Neutrophil (primary cell): ENCODE measurements around the gene TPD52L2.
"Not testable (repeated sequence)": the region's sequence is repeated elsewhere in the genome, so short reads cannot be mapped to it uniquely, and the experiment has no call there.

Experiments used
- H3K27ac ChIP-seq: fragments of 200-600 bp; sonication (generic); 2 replicates; pipeline ENCODE4 v1.5.1; 2016; ENCODE audit warnings: mild to moderate bottlenecking, moderate library complexity
- H3K27me3 ChIP-seq: fragments of 200-600 bp; sonication (generic); 2 replicates; pipeline ENCODE4 v1.6.0; 2016; ENCODE audit warnings: mild to moderate bottlenecking
- H3K36me3 ChIP-seq: fragments of 200-600 bp; sonication (generic); 2 replicates; pipeline ENCODE4 v1.5.1; 2017
- H3K4me1 ChIP-seq, 2 experiments: fragments of 200-600 bp in 1 of 2; sonication (generic) in 1 of 2; 1 replicate in 1 of 2; 2 replicates in 1 of 2; pipeline versions ENCODE4 v1.5.1 to v1.6.1; 2013 to 2016; ENCODE audit warnings: low read depth in 1 of 2, low read length in 1 of 2, mild to moderate bottlenecking in 1 of 2, moderate library complexity in 1 of 2; ENCODE audit not compliant: control insufficient read depth in 1 of 2, insufficient read depth in 1 of 2
- H3K4me3 ChIP-seq, 2 experiments: fragments of 200-600 bp in 1 of 2; sonication (generic) in 1 of 2; 1 replicate in 1 of 2; 2 replicates in 1 of 2; pipeline ENCODE4 v1.5.1; 2013 to 2016; ENCODE audit warnings: low read depth in 1 of 2, low read length in 1 of 2, mild to moderate bottlenecking in 1 of 2, moderate library complexity in 1 of 2
- H3K9me3 ChIP-seq: fragments of 200-600 bp; sonication (generic); 2 replicates; pipeline ENCODE4 v1.5.1; 2016
- CTCF ChIP-seq: fragments of 200-600 bp; sonication (generic); IDR thresholded peaks from 2 replicates; pipeline ENCODE4 v1.5.1; 2016; ENCODE audit warnings: antibody characterized with exemption

Gene TPD52L2

GRCh38 chr20:63878899-63879663 lies 14.0 kb downstream of the TPD52L2 start:
- Histone ChIP-seq H3K36me3 (peaks cover 93% of the 10 kb centered on the region), H3K4me1 (peaks cover 25 to 50% of the 10 kb centered on the region in 2 experiments), H3K4me3 (no peak overlapping the region), H3K27me3 (no peaks in the 10 kb centered on the region), H3K27ac (peak overlapping the region; percentile 95), H3K9me3 (no peaks in the 10 kb centered on the region)
- TF ChIP-seq CTCF: no peak

DNA sequence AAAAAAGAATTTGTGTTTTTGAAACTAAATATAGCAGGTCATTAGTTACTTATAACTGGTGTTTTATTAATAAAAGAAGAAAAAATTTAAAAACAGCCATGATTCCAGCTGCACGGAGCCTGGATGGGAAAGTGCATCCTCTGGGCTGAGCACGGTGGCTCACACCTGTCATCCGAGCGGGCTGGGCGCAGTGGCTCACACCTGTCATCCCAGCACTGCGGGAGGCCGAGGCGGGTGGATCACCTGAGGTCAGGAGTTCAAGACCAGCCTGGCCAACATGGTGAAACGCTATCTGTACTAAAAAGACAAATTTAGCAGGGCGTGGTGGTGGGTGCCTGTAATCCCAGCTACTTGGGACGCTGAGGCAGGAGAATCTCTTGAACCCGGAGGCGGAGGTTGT lies 15.8 kb downstream of the TPD52L2 start:
- H3K27me3 ChIP-seq, H3K9me3 ChIP-seq, H3K4me3 ChIP-seq, H3K27ac ChIP-seq: not testable (repeated sequence)
- Histone ChIP-seq H3K36me3 (peaks cover 93% of the 10 kb centered on the region), H3K4me1 (peaks cover 9 to 32% of the 10 kb centered on the region in 2 experiments)

DNA sequence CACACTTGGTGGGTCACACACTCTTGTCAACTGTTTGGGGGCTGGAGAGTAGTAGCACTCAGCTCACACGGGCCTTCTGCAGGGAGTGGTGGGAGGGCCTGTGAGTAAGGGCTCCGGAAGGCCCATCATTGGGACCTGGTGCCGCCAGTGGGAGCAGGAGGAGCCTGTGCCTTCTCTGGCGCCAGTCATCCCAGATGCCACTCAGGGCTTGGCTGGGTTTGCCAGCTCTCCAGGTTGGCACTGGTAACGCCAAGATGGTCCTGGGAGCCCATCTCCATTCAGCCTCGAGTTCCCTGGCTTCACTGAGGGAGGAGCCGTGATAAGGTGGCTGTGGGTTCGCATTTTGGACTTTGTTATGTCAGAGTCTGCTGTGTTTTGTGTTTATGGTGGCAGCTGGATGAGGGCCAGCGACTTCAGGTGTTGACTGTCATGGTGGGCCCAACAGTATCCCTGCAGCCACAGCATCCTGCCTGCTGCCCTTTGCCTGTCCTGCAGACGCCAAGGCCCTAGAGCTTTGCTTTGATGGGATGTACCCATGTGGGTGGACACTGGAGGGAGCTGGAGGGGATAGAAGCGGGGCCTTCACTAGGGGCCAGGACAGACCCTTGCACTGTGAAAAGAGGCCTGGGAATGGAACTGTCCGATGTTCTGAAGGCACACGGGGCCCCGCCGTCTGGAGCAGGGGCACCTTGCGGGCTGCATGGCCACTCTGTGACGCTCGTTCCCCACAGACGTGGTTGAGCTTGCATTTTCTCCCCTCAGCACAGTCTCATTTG lies 16.6 kb downstream of the TPD52L2 start:
- peaks cover 8 to 25% of the 10 kb centered on the region in 2 experiments for H3K4me1 ChIP-seq
- no peak for TF ChIP-seq CTCF
- H3K4me3 ChIP-seq: no peak overlapping the region
- peaks cover 93% of the 10 kb centered on the region for H3K36me3 ChIP-seq
- H3K27me3 ChIP-seq: no peaks in the 10 kb centered on the region
- H3K9me3 ChIP-seq: no peaks in the 10 kb centered on the region
- no peak overlapping the region for H3K27ac ChIP-seq

DNA sequence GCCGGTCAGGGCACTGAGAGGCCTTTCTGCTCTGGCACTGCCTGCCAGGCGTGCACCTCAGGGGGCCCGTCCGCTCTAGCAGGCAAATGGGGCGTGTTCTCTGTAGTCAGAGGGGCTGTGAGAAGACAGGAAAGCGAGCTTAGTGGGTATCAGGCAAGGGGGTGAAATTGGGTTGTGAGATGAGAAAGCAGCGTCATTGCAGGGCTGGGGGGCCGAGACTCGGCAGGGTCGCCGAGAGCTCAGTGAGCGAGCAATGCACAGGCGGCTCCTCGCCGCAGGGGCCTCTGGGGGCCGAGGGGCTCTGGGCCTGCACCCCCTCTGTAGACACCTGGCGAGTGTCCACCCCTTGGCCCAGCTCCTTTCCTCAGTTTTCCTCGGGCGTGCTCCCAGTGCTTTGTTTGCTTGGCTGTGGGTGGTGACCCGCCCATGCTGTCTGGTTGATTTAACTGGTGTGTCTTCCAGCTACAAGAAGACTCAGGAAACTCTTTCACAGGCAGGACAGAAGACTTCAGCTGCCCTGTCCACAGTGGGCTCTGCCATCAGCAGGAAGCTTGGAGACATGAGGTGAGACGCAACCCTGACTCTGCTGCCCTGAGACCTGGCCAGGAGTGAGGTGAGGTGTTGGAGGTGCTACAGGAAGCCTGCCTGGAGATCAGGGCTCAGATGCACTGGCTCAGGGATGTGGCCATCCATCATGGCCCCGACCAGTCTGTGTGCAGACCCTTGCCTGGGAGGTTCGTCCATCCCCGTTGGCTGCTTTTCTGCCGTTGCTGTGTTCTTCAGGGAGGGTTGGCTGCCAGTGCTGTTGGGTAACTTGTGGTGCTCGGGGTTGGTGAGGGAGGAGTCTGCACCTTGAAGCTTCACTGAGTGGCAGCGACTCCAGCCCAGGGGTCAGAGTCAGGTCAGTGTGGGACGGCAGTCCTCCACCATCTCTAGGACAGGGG lies 17.5 kb downstream of the TPD52L2 start:
- Histone ChIP-seq H3K36me3 (peaks cover 93% of the 10 kb centered on the region), H3K27ac (peak overlapping the region; percentile 18), H3K4me1 (peaks cover 8 to 20% of the 10 kb centered on the region in 2 experiments), H3K27me3 (no peaks in the 10 kb centered on the region), H3K4me3 (no peak overlapping the region), H3K9me3 (no peaks in the 10 kb centered on the region)
- no peak for TF ChIP-seq CTCF

- H3K9me3 ChIP-seq: no peaks in the 10 kb centered on the region
- no peak for TF ChIP-seq CTCF
- peaks cover 93% of the 10 kb centered on the region for H3K36me3 ChIP-seq
- H3K27me3 ChIP-seq: no peaks in the 10 kb centered on the region
- H3K27ac ChIP-seq: peak overlapping the region; percentile 18
- peaks cover 8 to 13% of the 10 kb centered on the region in 2 experiments for H3K4me1 ChIP-seq
- no peak overlapping the region for H3K4me3 ChIP-seq
Observed at GRCh38 chr20:63883201-63883593, 18.1 kb downstream of the TPD52L2 start.
